HepG2 (cell line): ENCODE measurements around the gene RNPEPL1. TPM values are rescaled to one million over a fixed set of nuclear protein-coding genes. Genes with fewer than 3 reads are reported as not detected.

Experiments
- HMGXB3 ChIP-seq: sonication (generic); formaldehyde crosslinking; IDR thresholded peaks from 2 replicates; pipeline ENCODE4 v1.4.0; 2020; ENCODE audit warnings: missing genetic modification reagents, borderline replicate concordance
- HOXA3 ChIP-seq: sonication (generic); formaldehyde crosslinking; IDR thresholded peaks from 2 replicates; pipeline ENCODE4 v1.5.0; 2020; ENCODE audit warnings: missing genetic modification reagents
- HOXA5 ChIP-seq: sonication (generic); formaldehyde crosslinking; IDR thresholded peaks from 2 replicates; pipeline ENCODE4 v1.4.0; 2020; ENCODE audit warnings: missing genetic modification reagents
- JUN ChIP-seq: sonication (generic); formaldehyde crosslinking; IDR thresholded peaks from 2 replicates; pipeline ENCODE4 v1.4.0; 2020; ENCODE audit warnings: mild to moderate bottlenecking, missing genetic modification reagents
- KDM1A ChIP-seq: IDR thresholded peaks from 2 replicates; pipeline ENCODE4 v1.6.1; 2016; ENCODE audit warnings: missing compliant biosample characterization
- NR3C1 ChIP-seq: sonication (generic); formaldehyde crosslinking; IDR thresholded peaks from 2 replicates; pipeline ENCODE4 v1.4.0; 2020; ENCODE audit warnings: missing genetic modification reagents
- POLR2A ChIP-seq, 2 experiments: IDR thresholded peaks; 2 replicates each; pipeline ENCODE4 v1.6.1; 2011; ENCODE audit warnings: low read depth in 2 of 2, low read length in 2 of 2, mild to moderate bottlenecking in 1 of 2, moderate library complexity in 1 of 2; ENCODE audit not compliant: insufficient read depth in 1 of 2
- RORA ChIP-seq: sonication (generic); formaldehyde crosslinking; IDR thresholded peaks from 2 replicates; pipeline ENCODE4 v1.5.0; 2020; ENCODE audit warnings: mild to moderate bottlenecking, missing genetic modification reagents, moderate library complexity
- RXRA ChIP-seq: sonication (generic); formaldehyde crosslinking; IDR thresholded peaks from 2 replicates; pipeline ENCODE4 v1.5.1; 2020; ENCODE audit warnings: missing genetic modification reagents
- SALL1 ChIP-seq: sonication (generic); formaldehyde crosslinking; IDR thresholded peaks from 2 replicates; pipeline ENCODE4 v1.8.0; 2022; ENCODE audit warnings: mild to moderate bottlenecking, missing genetic modification reagents
- ZBTB49 ChIP-seq: sonication (generic); formaldehyde crosslinking; IDR thresholded peaks from 2 replicates; pipeline ENCODE4 v1.4.0; 2020; ENCODE audit warnings: missing genetic modification reagents, borderline replicate concordance
- ZIK1 ChIP-seq: sonication (generic); formaldehyde crosslinking; IDR thresholded peaks from 2 replicates; pipeline ENCODE4 v1.5.0; 2020; ENCODE audit warnings: mild to moderate bottlenecking, low read depth, missing genetic modification reagents, borderline replicate concordance
- ZKSCAN5 ChIP-seq: sonication (generic); formaldehyde crosslinking; IDR thresholded peaks from 2 replicates; pipeline ENCODE4 v1.5.1; 2020; ENCODE audit warnings: mild to moderate bottlenecking, missing genetic modification reagents
- ZNF280B ChIP-seq: sonication (generic); formaldehyde crosslinking; IDR thresholded peaks from 2 replicates; pipeline ENCODE4 v1.5.0; 2020; ENCODE audit warnings: missing genetic modification reagents, mild to moderate bottlenecking, borderline replicate concordance
- ZNF549 ChIP-seq: sonication (generic); formaldehyde crosslinking; IDR thresholded peaks from 2 replicates; pipeline ENCODE4 v1.5.0; 2020; ENCODE audit warnings: missing genetic modification reagents
- ZNF580 ChIP-seq: IDR thresholded peaks from 2 replicates; pipeline ENCODE4 v1.6.1; 2016; ENCODE audit warnings: low read depth, borderline replicate concordance
- polyA plus RNA-seq, 8 experiments: library from polyadenylated mRNA; depleted of rRNA in 3 of 8; stranded (reverse) in 7 of 8; unstranded in 1 of 8; fragments of >200 nt; fragmentation: Illumina TruSeq in 4 of 8; extraction: Trizol in 4 of 8; gene quantifications; 2 replicates each; pipeline versions ENCODE4 v1.2.1 to v1.2.3, GENCODE V29; 2011 to 2016; ENCODE audit warnings: low read depth in 4 of 8, missing spikeins in 1 of 8, mixed read lengths in 1 of 8; ENCODE audit not compliant: insufficient read depth in 1 of 8
- total RNA-seq, 5 experiments: library from RNA; depleted of rRNA; stranded (reverse); fragments of >200 nt; fragmentation: Illumina TruSeq; extraction: Trizol; gene quantifications; 2 replicates each; pipeline ENCODE4 v1.2.3, GENCODE V29; 2016; ENCODE audit warnings: low read depth in 1 of 5
- TF ChIP-seq, protein P1 (sequence below): sonication (generic); formaldehyde crosslinking; IDR thresholded peaks from 2 replicates; pipeline ENCODE4 v1.4.0; 2020; ENCODE audit warnings: mild to moderate bottlenecking, missing genetic modification reagents, borderline replicate concordance

Gene RNPEPL1
- total and polyA plus RNA-seq, 2 of the 13 experiments (the other 11 are each of a cell fraction or from before 2014, with no cell fraction given) = 13.0 to 18.0 TPM

DNA sequence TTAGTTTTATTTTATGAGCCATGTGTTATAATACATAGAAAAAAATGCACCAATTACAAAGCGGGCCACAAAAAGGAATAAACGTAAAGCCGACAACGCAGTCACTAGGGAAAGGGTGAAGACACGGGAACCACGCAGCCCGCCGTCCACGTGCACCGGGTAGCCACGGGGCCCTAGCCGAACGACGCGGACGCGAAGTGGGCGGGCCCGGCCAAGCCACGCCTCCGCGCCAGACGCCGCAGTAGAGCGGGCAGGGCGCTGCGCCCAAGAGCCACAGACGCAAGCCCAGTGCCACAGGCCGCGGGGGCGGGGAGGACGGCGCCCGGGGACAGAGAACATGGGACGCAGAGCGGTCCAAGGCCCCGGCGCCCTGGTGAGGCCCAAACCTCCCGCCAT lies 8.2 kb upstream of the RNPEPL1 start, which contains the start of gene DUSP28 (continued):
- no peak for TF ChIP-seq KDM1A (CRISPR knock-in tag)
- peak; percentile 74; the same call in 1 of the 2 replicates for TF ChIP-seq HOXA5 (CRISPR knock-in tag)
- peak; percentile 30; the same call in 1 of the 2 replicates for TF ChIP-seq HMGXB3 (CRISPR knock-in tag)
- TF ChIP-seq, protein P1, sequence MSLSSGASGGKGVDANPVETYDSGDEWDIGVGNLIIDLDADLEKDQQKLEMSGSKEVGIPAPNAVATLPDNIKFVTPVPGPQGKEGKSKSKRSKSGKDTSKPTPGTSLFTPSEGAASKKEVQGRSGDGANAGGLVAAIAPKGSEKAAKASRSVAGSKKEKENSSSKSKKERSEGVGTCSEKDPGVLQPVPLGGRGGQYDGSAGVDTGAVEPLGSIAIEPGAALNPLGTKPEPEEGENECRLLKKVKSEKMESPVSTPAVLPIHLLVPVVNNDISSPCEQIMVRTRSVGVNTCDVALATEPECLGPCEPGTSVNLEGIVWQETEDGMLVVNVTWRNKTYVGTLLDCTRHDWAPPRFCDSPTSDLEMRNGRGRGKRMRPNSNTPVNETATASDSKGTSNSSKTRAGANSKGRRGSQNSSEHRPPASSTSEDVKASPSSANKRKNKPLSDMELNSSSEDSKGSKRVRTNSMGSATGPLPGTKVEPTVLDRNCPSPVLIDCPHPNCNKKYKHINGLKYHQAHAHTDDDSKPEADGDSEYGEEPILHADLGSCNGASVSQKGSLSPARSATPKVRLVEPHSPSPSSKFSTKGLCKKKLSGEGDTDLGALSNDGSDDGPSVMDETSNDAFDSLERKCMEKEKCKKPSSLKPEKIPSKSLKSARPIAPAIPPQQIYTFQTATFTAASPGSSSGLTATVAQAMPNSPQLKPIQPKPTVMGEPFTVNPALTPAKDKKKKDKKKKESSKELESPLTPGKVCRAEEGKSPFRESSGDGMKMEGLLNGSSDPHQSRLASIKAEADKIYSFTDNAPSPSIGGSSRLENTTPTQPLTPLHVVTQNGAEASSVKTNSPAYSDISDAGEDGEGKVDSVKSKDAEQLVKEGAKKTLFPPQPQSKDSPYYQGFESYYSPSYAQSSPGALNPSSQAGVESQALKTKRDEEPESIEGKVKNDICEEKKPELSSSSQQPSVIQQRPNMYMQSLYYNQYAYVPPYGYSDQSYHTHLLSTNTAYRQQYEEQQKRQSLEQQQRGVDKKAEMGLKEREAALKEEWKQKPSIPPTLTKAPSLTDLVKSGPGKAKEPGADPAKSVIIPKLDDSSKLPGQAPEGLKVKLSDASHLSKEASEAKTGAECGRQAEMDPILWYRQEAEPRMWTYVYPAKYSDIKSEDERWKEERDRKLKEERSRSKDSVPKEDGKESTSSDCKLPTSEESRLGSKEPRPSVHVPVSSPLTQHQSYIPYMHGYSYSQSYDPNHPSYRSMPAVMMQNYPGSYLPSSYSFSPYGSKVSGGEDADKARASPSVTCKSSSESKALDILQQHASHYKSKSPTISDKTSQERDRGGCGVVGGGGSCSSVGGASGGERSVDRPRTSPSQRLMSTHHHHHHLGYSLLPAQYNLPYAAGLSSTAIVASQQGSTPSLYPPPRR (CRISPR knock-in tag) = peak; percentile 45; the same call in 1 of the 2 replicates
- peak; percentile 78; the same call in 1 of the 2 replicates for TF ChIP-seq RXRA (CRISPR knock-in tag)
- no peak for TF ChIP-seq ZKSCAN5 (CRISPR knock-in tag)
- TF ChIP-seq JUN (CRISPR knock-in tag) = no peak
- no peak for TF ChIP-seq ZNF580 (CRISPR knock-in tag)
- TF ChIP-seq NR3C1 (CRISPR knock-in tag) = no peak
- no peak for TF ChIP-seq ZBTB49 (CRISPR knock-in tag)
- TF ChIP-seq ZNF280B (CRISPR knock-in tag) = peak; percentile 90
- TF ChIP-seq ZNF549 (CRISPR knock-in tag) = no peak
- TF ChIP-seq POLR2A (IDR thresholded peaks at IDR 0.05; ENCODE audit: insufficient read depth in 1 of 2, low read depth in 2 of 2, low read length in 2 of 2) = peak in 1 of 2 experiments; percentile 81; a peak in 2 of 4 replicates
- peak; percentile 91 for TF ChIP-seq SALL1 (CRISPR knock-in tag)
- no peak for TF ChIP-seq RORA (CRISPR knock-in tag)
- peak; percentile 92 for TF ChIP-seq HOXA3
- no peak for TF ChIP-seq ZIK1 (CRISPR knock-in tag)
